HEK293 (cell line): ENCODE data around the gene PAQR5.
A peak's percentile ranks its signal among the peaks of the same experiment; 100 is the strongest.

Source experiments
- ATF2 ChIP-seq: fragments of 450-650 bp; formaldehyde crosslinking; IDR thresholded peaks from 2 replicates; pipeline ENCODE4 v1.5.1; 2016; ENCODE audit warnings: missing biosample characterization, missing genetic modification characterization, low read depth
- CTCF ChIP-seq: fragments of 450-650 bp; formaldehyde crosslinking; IDR thresholded peaks from 2 replicates; pipeline ENCODE4 v1.5.1; 2016; ENCODE audit warnings: missing biosample characterization, missing genetic modification characterization
- FEZF1 ChIP-seq: fragments of 450-650 bp; formaldehyde crosslinking; IDR thresholded peaks from 2 replicates; pipeline ENCODE4 v1.5.1; 2016; ENCODE audit warnings: missing biosample characterization, missing genetic modification characterization
- INSM2 ChIP-seq: fragments of 450-650 bp; formaldehyde crosslinking; IDR thresholded peaks from 2 replicates; pipeline ENCODE4 v1.5.1; 2016; ENCODE audit warnings: missing biosample characterization, missing genetic modification characterization
- KLF7 ChIP-seq: fragments of 450-650 bp; formaldehyde crosslinking; IDR thresholded peaks from 2 replicates; pipeline ENCODE4 v1.5.1; 2016; ENCODE audit warnings: missing biosample characterization, missing genetic modification characterization, borderline replicate concordance
- ZBTB1 ChIP-seq: fragments of 450-650 bp; formaldehyde crosslinking; IDR thresholded peaks from 2 replicates; pipeline ENCODE4 v1.5.1; 2016; ENCODE audit warnings: missing biosample characterization, missing genetic modification characterization
- ZBTB26 ChIP-seq: fragments of 450-650 bp; formaldehyde crosslinking; optimal IDR thresholded peaks from 2 replicates; pipeline ENCODE3; 2016; ENCODE audit warnings: missing biosample characterization, mild to moderate bottlenecking, missing genetic modification characterization
- ZFP37 ChIP-seq: fragments of 450-650 bp; formaldehyde crosslinking; IDR thresholded peaks from 2 replicates; pipeline ENCODE4 v1.5.1; 2016; ENCODE audit warnings: missing biosample characterization, missing genetic modification characterization
- ZNF138 ChIP-seq: fragments of 450-650 bp; formaldehyde crosslinking; IDR thresholded peaks from 2 replicates; pipeline ENCODE4 v1.5.1; 2016; ENCODE audit warnings: missing biosample characterization, missing genetic modification characterization, borderline replicate concordance
- ZNF155 ChIP-seq: fragments of 450-650 bp; formaldehyde crosslinking; IDR thresholded peaks from 2 replicates; pipeline ENCODE4 v1.5.1; 2016; ENCODE audit warnings: missing biosample characterization, missing genetic modification characterization
- ZNF221 ChIP-seq: fragments of 450-650 bp; formaldehyde crosslinking; IDR thresholded peaks from 2 replicates; pipeline ENCODE4 v1.5.1; 2017; ENCODE audit warnings: missing biosample characterization, missing genetic modification characterization, borderline replicate concordance
- ZNF449 ChIP-seq: fragments of 450-650 bp; formaldehyde crosslinking; IDR thresholded peaks from 2 replicates; pipeline ENCODE4 v1.5.1; 2017; ENCODE audit warnings: missing biosample characterization, mild to moderate bottlenecking, missing genetic modification characterization, moderate library complexity
- ZNF776 ChIP-seq: fragments of 450-650 bp; formaldehyde crosslinking; IDR thresholded peaks from 2 replicates; pipeline ENCODE4 v1.5.0; 2017; ENCODE audit warnings: missing biosample characterization, missing genetic modification characterization, borderline replicate concordance
- TF ChIP-seq, protein P1 (sequence below): fragments of 450-650 bp; IDR thresholded peaks from 2 replicates; pipeline ENCODE4 v1.5.1; 2018; ENCODE audit warnings: missing biosample characterization, missing genetic modification characterization
- TF ChIP-seq, protein P2 (sequence below): fragments of 450-650 bp; formaldehyde crosslinking; IDR thresholded peaks from 2 replicates; pipeline ENCODE4 v1.5.1; 2016; ENCODE audit warnings: missing biosample characterization, missing genetic modification characterization
- TF ChIP-seq, protein P3 (sequence below): fragments of 450-650 bp; formaldehyde crosslinking; IDR thresholded peaks from 2 replicates; pipeline ENCODE4 v1.5.1; 2016; ENCODE audit warnings: missing biosample characterization, missing genetic modification characterization, borderline replicate concordance
- TF ChIP-seq, protein P4 (sequence below): fragments of 450-650 bp; IDR thresholded peaks from 2 replicates; pipeline ENCODE4 v1.5.1; 2018; ENCODE audit warnings: missing biosample characterization, mild to moderate bottlenecking, missing genetic modification characterization

The PAQR5 gene

GRCh38 chr15:69452692-69453521 is 154.2 kb downstream of the PAQR5 start, which contains the start of gene RPLP1 (continued):
- TF ChIP-seq ZBTB26 (peak; percentile 75), ZNF155 (tag by site-specific recombination) (no peak), ZBTB1 (no peak), FEZF1 (tag by site-specific recombination) (peak; percentile 19), ZNF449 (no peak; the same call in none of the 2 replicates), ZNF138 (tag by site-specific recombination) (0 out of 2 replicates have a peak, but pooled peaks have one; percentile 8), CTCF (tag by site-specific recombination) (peak; percentile 66), ZFP37 (tag by site-specific recombination) (peak; percentile 99), ATF2 (tag by site-specific recombination) (no peak), KLF7 (peak; percentile 74; the same call in 1 of the 2 replicates), INSM2 (tag by site-specific recombination) (peak; percentile 84), ZNF776 (tag by site-specific recombination) (peak; percentile 89; the same call in 1 of the 2 replicates), ZNF221 (tag by site-specific recombination) (no peak)
- TF ChIP-seq, protein P1, sequence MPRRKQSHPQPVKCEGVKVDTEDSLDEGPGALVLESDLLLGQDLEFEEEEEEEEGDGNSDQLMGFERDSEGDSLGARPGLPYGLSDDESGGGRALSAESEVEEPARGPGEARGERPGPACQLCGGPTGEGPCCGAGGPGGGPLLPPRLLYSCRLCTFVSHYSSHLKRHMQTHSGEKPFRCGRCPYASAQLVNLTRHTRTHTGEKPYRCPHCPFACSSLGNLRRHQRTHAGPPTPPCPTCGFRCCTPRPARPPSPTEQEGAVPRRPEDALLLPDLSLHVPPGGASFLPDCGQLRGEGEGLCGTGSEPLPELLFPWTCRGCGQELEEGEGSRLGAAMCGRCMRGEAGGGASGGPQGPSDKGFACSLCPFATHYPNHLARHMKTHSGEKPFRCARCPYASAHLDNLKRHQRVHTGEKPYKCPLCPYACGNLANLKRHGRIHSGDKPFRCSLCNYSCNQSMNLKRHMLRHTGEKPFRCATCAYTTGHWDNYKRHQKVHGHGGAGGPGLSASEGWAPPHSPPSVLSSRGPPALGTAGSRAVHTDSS (tag by site-specific recombination): no peak
- TF ChIP-seq, protein P2, sequence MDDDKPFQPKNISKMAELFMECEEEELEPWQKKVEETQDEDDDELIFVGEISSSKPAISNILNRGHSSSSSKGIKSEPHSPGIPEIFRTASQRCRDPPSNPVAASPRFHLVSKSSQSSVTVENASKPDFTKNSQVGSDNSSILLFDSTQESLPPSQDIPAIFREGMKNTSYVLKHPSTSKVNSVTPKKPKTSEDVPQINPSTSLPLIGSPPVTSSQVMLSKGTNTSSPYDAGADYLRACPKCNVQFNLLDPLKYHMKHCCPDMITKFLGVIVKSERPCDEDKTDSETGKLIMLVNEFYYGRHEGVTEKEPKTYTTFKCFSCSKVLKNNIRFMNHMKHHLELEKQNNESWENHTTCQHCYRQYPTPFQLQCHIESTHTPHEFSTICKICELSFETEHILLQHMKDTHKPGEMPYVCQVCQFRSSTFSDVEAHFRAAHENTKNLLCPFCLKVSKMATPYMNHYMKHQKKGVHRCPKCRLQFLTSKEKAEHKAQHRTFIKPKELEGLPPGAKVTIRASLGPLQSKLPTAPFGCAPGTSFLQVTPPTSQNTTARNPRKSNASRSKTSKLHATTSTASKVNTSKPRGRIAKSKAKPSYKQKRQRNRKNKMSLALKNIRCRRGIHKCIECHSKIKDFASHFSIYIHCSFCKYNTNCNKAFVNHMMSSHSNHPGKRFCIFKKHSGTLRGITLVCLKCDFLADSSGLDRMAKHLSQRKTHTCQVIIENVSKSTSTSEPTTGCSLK (tag by site-specific recombination): no peak
- TF ChIP-seq, protein P3, sequence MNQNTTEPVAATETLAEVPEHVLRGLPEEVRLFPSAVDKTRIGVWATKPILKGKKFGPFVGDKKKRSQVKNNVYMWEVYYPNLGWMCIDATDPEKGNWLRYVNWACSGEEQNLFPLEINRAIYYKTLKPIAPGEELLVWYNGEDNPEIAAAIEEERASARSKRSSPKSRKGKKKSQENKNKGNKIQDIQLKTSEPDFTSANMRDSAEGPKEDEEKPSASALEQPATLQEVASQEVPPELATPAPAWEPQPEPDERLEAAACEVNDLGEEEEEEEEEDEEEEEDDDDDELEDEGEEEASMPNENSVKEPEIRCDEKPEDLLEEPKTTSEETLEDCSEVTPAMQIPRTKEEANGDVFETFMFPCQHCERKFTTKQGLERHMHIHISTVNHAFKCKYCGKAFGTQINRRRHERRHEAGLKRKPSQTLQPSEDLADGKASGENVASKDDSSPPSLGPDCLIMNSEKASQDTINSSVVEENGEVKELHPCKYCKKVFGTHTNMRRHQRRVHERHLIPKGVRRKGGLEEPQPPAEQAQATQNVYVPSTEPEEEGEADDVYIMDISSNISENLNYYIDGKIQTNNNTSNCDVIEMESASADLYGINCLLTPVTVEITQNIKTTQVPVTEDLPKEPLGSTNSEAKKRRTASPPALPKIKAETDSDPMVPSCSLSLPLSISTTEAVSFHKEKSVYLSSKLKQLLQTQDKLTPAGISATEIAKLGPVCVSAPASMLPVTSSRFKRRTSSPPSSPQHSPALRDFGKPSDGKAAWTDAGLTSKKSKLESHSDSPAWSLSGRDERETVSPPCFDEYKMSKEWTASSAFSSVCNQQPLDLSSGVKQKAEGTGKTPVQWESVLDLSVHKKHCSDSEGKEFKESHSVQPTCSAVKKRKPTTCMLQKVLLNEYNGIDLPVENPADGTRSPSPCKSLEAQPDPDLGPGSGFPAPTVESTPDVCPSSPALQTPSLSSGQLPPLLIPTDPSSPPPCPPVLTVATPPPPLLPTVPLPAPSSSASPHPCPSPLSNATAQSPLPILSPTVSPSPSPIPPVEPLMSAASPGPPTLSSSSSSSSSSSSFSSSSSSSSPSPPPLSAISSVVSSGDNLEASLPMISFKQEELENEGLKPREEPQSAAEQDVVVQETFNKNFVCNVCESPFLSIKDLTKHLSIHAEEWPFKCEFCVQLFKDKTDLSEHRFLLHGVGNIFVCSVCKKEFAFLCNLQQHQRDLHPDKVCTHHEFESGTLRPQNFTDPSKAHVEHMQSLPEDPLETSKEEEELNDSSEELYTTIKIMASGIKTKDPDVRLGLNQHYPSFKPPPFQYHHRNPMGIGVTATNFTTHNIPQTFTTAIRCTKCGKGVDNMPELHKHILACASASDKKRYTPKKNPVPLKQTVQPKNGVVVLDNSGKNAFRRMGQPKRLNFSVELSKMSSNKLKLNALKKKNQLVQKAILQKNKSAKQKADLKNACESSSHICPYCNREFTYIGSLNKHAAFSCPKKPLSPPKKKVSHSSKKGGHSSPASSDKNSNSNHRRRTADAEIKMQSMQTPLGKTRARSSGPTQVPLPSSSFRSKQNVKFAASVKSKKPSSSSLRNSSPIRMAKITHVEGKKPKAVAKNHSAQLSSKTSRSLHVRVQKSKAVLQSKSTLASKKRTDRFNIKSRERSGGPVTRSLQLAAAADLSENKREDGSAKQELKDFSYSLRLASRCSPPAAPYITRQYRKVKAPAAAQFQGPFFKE (tag by site-specific recombination): peak; percentile 79; the same call in 1 of the 2 replicates
- TF ChIP-seq, protein P4, sequence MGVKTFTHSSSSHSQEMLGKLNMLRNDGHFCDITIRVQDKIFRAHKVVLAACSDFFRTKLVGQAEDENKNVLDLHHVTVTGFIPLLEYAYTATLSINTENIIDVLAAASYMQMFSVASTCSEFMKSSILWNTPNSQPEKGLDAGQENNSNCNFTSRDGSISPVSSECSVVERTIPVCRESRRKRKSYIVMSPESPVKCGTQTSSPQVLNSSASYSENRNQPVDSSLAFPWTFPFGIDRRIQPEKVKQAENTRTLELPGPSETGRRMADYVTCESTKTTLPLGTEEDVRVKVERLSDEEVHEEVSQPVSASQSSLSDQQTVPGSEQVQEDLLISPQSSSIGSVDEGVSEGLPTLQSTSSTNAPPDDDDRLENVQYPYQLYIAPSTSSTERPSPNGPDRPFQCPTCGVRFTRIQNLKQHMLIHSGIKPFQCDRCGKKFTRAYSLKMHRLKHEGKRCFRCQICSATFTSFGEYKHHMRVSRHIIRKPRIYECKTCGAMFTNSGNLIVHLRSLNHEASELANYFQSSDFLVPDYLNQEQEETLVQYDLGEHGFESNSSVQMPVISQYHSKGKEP (tag by site-specific recombination): no peak
